Measurements from ENCODE around the gene CCDC178. TPM values are rescaled to one million over a fixed set of nuclear protein-coding genes. Genes with fewer than 3 reads are reported as not detected.

Gene CCDC178
- total RNA-seq, 1 donor = not detected

DNA sequence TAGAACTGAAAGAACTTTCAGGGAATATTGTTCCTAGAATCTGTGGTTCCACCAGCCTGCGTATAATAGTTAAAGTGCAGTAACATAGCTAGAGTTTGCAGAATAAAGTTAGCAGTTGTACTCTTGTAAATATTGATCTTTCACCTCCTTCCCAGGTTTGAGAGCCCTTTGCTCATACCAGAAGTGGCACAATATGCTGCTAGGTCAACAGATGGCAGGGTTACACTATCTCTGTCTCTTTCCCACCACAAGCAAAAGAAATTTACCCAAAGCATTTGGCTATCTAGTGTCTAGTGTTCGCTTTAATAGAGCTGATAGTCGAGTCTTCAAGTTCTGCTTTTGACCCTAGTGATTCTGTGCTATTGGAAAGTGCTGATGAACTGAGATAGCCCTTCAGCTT is 548.7 kb downstream of the CCDC178 start:
- DNase-seq (ENCODE audit: low read depth in 2 of 3, low spot score in 2 of 3) = no peak

DNA sequence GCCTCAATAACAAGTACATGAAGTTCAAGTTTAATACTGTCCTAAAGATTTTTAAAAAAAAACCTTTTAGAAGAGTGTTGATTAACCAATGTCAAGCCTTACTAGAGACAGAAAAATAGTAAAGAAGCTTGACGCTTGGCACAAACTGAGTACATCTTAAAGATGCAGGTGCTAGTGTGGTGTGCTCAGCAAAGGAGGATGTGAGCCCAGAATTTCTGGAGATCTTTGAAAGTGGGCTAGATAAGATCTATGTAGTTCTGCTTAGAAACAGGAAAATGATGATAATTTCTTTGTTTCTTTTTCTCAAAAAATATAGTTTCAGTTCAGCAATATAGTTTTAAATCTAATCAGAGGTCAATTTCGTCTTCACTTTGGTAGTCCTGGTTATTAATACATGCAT is 549.4 kb downstream of the CCDC178 start:
- no peak for DNase-seq (ENCODE audit: low read depth in 2 of 3, low spot score in 2 of 3)

DNA sequence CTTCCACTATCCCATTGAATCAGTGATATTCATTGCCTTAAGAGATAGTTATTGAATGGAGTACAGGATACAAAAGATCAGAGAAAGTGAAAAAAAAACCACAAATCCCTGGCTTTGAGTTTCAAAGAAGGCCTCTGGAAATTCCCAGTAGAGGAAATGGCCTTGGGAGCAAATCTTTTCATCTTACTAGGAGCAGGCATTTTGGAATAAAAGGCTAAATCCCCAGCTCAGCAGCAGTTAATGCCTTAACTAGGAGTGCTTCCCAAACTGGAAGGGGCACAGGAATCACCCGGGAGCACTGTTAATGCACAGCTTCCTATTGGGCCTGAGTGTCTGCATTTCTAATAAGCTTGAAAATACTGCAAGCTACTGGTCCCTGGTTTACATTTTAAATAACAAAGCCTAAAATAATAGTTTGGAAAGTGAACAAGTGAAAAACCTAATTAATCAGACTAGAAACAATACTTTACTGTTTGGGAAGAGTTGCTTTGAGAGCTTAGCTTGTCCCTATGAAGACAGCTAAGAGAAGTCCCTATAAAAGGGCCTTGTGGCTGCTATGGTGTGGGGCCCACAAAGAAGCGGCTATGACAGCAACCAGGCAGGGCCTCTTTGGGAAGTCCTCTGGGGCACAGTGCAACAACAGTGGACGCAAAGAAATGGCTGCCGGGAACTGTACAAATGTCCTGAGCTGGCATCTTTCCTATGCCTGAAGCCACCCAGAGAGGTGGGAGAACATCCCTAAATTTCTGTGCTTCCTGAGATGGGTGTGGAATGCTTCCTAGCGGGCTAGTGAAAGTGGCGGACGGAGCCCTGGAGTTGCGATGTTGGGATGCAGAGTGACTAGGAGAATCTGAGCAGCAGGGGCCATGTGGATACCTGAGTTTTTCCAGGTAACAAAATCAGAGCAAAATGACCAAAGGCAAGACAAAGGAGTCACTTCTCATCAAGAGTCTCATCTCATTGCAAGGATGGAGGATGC is 550.6 kb downstream of the CCDC178 start:
- DNase-seq (ENCODE audit: low read depth in 2 of 3, low spot score in 2 of 3) = no peak

DNA sequence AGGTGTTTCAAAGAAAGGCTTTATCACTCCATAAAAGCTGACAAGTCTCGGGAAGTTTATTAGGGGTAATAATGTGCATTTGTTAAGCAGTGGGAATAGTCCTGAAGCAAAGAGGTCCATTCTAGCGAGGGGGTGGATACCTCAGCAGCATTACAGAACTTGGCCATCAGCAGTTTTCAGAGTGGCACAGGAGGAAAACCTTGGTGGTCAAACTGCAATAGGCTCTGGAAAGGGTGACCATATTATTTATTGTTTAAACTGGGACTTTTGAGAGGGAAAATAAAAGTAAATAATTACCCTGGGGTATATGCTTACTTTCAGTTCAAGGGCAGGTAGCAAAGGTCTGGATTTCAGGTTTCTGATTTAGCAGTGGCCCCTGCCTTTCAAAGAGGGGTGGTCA is 552.2 kb downstream of the CCDC178 start:
- DNase-seq (ENCODE audit: low read depth in 2 of 3, low spot score in 2 of 3) = no peak

Other genes starting within 250 kb of the CCDC178 start
- under 0.01 TPM for gene ASXL3, start 137.5 kb upstream of the CCDC178 start, total RNA-seq

Measured in hematopoietic multipotent progenitor cell (in vitro differentiated cells).